GM12875 (cell line): ENCODE data around the gene STRN3.

ENCODE experiments used
- H3K4me3 ChIP-seq: one replicate; pipeline ENCODE4 v1.5.1; 2011; ENCODE audit warnings: low read depth, low read length, control low read depth
- CTCF ChIP-seq: IDR thresholded peaks from 2 replicates; pipeline ENCODE4 v1.5.1; 2011; ENCODE audit warnings: low read depth, mild to moderate bottlenecking, control low read depth, inconsistent platforms, low read length, moderate library complexity, borderline replicate concordance; ENCODE audit not compliant: insufficient read depth

Gene STRN3

GRCh38 chr14:30921788-30922187 is 104.4 kb downstream of the STRN3 start:
- H3K4me3 ChIP-seq: no peak overlapping the region
- no peak for TF ChIP-seq CTCF

GRCh38 chr14:30921305-30921704 is 104.9 kb downstream of the STRN3 start:
- TF ChIP-seq CTCF: no peak
- H3K4me3 ChIP-seq: no peak overlapping the region

- no peak for TF ChIP-seq CTCF
- H3K4me3 ChIP-seq: no peak overlapping the region
These were observed 110.6 kb downstream of the STRN3 start for GRCh38 chr14:30915596-30915995.

GRCh38 chr14:30914812-30915211 is 111.4 kb downstream of the STRN3 start:
- no peak for TF ChIP-seq CTCF
- no peak overlapping the region for H3K4me3 ChIP-seq

GRCh38 chr14:30908826-30909225 is 117.4 kb downstream of the STRN3 start:
- H3K4me3 ChIP-seq: no peak overlapping the region
- TF ChIP-seq CTCF: no peak

- no peak overlapping the region for H3K4me3 ChIP-seq
- TF ChIP-seq CTCF: no peak
These were observed 118.5 kb downstream of the STRN3 start for GRCh38 chr14:30907659-30908057.

GRCh38 chr14:30906752-30907658 is 119.2 kb downstream of the STRN3 start:
- no peak for TF ChIP-seq CTCF
- H3K4me3 ChIP-seq: no peak overlapping the region
